SK-N-SH (cell line): ENCODE data around the gene HSFX1. TPM values are rescaled to one million over a fixed set of nuclear protein-coding genes. Genes with fewer than 3 reads are reported as not detected.
"Not testable (repeated sequence)": the region's sequence is repeated elsewhere in the genome, so short reads cannot be mapped to it uniquely, and the experiment has no call there.

Experiments used
- CTCF ChIA-PET: fragments of 300-600, 350-600 bp; formaldehyde crosslinking; extraction: SDS; loops from one replicate; lab custom pipeline; 2021; lab: Yijun Ruan, JAX
- POLR2A ChIA-PET: fragments of 350-600 bp; sonication (Branson Sonifier 250); formaldehyde crosslinking; extraction: SDS; loops from one replicate; lab custom pipeline; 2020; ENCODE audit warnings: antibody characterized with exemption, inconsistent platforms; lab: Yijun Ruan, JAX
- DNase-seq: peaks from one replicate; pipeline ENCODE4 v3.0.0; 2012
- H2AFZ ChIP-seq: fragments of 200-600 bp; sonication (generic); 2 replicates; pipeline ENCODE4 v1.8.1; 2016; ENCODE audit warnings: antibody characterized with exemption, mild to moderate bottlenecking, low read depth
- H3F3A ChIP-seq: fragments of 200-600 bp; sonication (generic); replicated peaks from 2 replicates; pipeline ENCODE3; 2016; ENCODE audit warnings: antibody characterized with exemption, mild to moderate bottlenecking; ENCODE audit not compliant: insufficient read depth
- H3K27ac ChIP-seq, 2 experiments: fragments of 200-500 bp in 1 of 2; fragments of 200-600 bp in 1 of 2; sonication (Bioruptor generic) in 1 of 2; sonication (generic), shearing (Covaris generic) in 1 of 2; 2 replicates each; pipeline versions ENCODE4 v1.5.1 to v1.6.1; 2014 to 2016; ENCODE audit warnings: low read depth in 2 of 2, inconsistent platforms in 1 of 2, low read length in 1 of 2, mild to moderate bottlenecking in 1 of 2, mixed read lengths in 1 of 2
- H3K27me3 ChIP-seq: fragments of 200-600 bp; sonication (generic), shearing (Covaris generic); 2 replicates; pipeline ENCODE4 v1.6.1; 2016; ENCODE audit warnings: mixed run types; ENCODE audit not compliant: insufficient read depth
- H3K36me3 ChIP-seq, 2 experiments: fragments of 200-500 bp in 1 of 2; fragments of 200-600 bp in 1 of 2; sonication (Bioruptor generic) in 1 of 2; sonication (generic) in 1 of 2; replicated peaks in 1 of 2; 2 replicates each; pipeline versions ENCODE3 to v1.5.1; 2014 to 2016; ENCODE audit warnings: low read length in 1 of 2, mild to moderate bottlenecking in 1 of 2; ENCODE audit not compliant: insufficient read depth in 2 of 2, control insufficient read depth in 1 of 2
- H3K4me1 ChIP-seq, 2 experiments: fragments of 200-500 bp in 1 of 2; fragments of 200-600 bp in 1 of 2; sonication (Bioruptor generic) in 1 of 2; sonication (generic), shearing (Covaris generic) in 1 of 2; 2 replicates each; pipeline versions ENCODE4 v1.5.1 to v1.6.1; 2014 to 2016; ENCODE audit warnings: low read depth in 1 of 2, low read length in 1 of 2, mixed run types in 1 of 2; ENCODE audit not compliant: insufficient read depth in 2 of 2, control insufficient read depth in 1 of 2
- H3K4me2 ChIP-seq: fragments of 200-600 bp; sonication (generic), shearing (Covaris generic); 2 replicates; pipeline ENCODE4 v1.6.1; 2017; ENCODE audit warnings: mixed run types
- H3K4me3 ChIP-seq, 2 experiments: fragments of 200-500 bp in 1 of 2; fragments of 200-600 bp in 1 of 2; sonication (Bioruptor generic) in 1 of 2; sonication (generic), shearing (Covaris generic) in 1 of 2; 2 replicates each; pipeline versions ENCODE4 v1.5.1 to v1.8.1; 2014 to 2016; ENCODE audit warnings: low read depth in 2 of 2, inconsistent platforms in 1 of 2, low read length in 1 of 2, mild to moderate bottlenecking in 1 of 2, mixed read lengths in 1 of 2, moderate library complexity in 1 of 2
- H3K79me2 ChIP-seq: fragments of 200-600 bp; sonication (generic); 2 replicates; pipeline ENCODE4 v1.8.1; 2017; ENCODE audit warnings: mild to moderate bottlenecking; ENCODE audit not compliant: insufficient read depth
- H3K9ac ChIP-seq: fragments of 200-600 bp; sonication (generic); 2 replicates; pipeline ENCODE4 v1.6.1; 2017; ENCODE audit warnings: mixed run types
- H3K9me2 ChIP-seq: fragments of 200-600 bp; sonication (generic); 2 replicates; pipeline ENCODE4 v1.6.1; 2017; ENCODE audit warnings: mixed run types
- H3K9me3 ChIP-seq: fragments of 200-600 bp; sonication (generic); 2 replicates; pipeline ENCODE4 v1.6.1; 2017; ENCODE audit warnings: mixed run types, mild to moderate bottlenecking, moderate library complexity
- H4K20me1 ChIP-seq: fragments of 200-600 bp; sonication (generic); 2 replicates; pipeline ENCODE4 v1.6.1; 2017; ENCODE audit warnings: mild to moderate bottlenecking, mixed run types; ENCODE audit not compliant: insufficient read depth
- JUND ChIP-seq: IDR thresholded peaks from 2 replicates; pipeline ENCODE4 v1.4.0; 2012
- PBX3 ChIP-seq: IDR thresholded peaks from 2 replicates; pipeline ENCODE4; 2012
- POLR2AphosphoS5 ChIP-seq: IDR thresholded peaks from 2 replicates; pipeline ENCODE4 v1.6.1; 2012; ENCODE audit warnings: low read depth, low read length
- SIN3A ChIP-seq: IDR thresholded peaks from 2 replicates; pipeline ENCODE4 v1.6.1; 2012; ENCODE audit warnings: low read depth, mild to moderate bottlenecking, low read length, moderate library complexity, borderline replicate concordance
- WGBS: methylation state at CpG from one replicate; pipeline ENCODE4 v1.1.6; 2017; ENCODE audit warnings: low lambda C conversion rate; 5-methylcytosine and 5-hydroxymethylcytosine counted together
- polyA plus RNA-seq, 3 experiments: library from polyadenylated mRNA; depleted of rRNA; stranded (reverse); fragments of >200 nt; gene quantifications; 2 replicates each; pipeline ENCODE4 v1.2.3, GENCODE V29; 2012

Gene HSFX1
- polyA plus RNA-seq, 1 of the 3 experiments (the other 2 are of a cell fraction) = 0.12 TPM

DNA sequence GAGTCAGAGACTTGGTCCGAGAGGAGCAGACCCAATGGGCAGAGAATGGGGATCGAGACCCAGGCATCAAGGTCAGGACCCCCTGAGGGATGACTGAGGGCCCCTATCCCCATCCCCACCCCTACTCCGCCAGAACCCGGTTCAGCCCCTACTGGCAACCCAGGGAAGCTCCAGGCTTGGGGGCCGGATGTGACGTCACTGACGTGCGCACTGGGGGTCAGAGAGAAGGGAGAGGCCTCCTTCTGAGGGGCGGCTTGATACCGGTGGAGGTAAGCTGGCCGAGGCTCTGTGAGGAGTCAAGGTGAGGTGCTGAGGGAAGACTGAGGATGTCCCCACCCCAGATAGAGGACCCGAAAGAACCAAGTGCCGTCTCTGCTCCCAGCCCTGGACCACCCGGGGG lies 7.9 kb downstream of the HSFX1 start, which contains the start of gene MAGEA9:
Gene MAGEA9, plus strand, starts transcription at position 204 of the 400 bp plus-strand sequence. CDS start 4,281 bp downstream, outside the sequence.
- H3K4me2 ChIP-seq, H2AFZ ChIP-seq, CTCF ChIA-PET, H3K4me1 ChIP-seq, DNase-seq, H3K9me3 ChIP-seq, H3K9me2 ChIP-seq, H3K9ac ChIP-seq, H4K20me1 ChIP-seq, H3K27me3 ChIP-seq, H3K4me3 ChIP-seq, H3F3A ChIP-seq, POLR2A ChIA-PET, H3K36me3 ChIP-seq, H3K79me2 ChIP-seq, H3K27ac ChIP-seq: not testable (repeated sequence)
- no CpG with 5 or more reads among the region's 14 CpGs for WGBS

GRCh38 chrX:149795531-149795930 lies 21.7 kb downstream of the HSFX1 start:
- H3K4me3 ChIP-seq, H3K9me2 ChIP-seq, H3K9me3 ChIP-seq, H3K4me2 ChIP-seq, H3F3A ChIP-seq, DNase-seq, H3K27me3 ChIP-seq, H3K4me1 ChIP-seq, H4K20me1 ChIP-seq, H3K79me2 ChIP-seq, POLR2A ChIA-PET, CTCF ChIA-PET, H3K36me3 ChIP-seq, H3K9ac ChIP-seq, H2AFZ ChIP-seq, H3K27ac ChIP-seq: not testable (repeated sequence)
- no CpG with 5 or more reads among the region's 1 CpG for WGBS

DNA sequence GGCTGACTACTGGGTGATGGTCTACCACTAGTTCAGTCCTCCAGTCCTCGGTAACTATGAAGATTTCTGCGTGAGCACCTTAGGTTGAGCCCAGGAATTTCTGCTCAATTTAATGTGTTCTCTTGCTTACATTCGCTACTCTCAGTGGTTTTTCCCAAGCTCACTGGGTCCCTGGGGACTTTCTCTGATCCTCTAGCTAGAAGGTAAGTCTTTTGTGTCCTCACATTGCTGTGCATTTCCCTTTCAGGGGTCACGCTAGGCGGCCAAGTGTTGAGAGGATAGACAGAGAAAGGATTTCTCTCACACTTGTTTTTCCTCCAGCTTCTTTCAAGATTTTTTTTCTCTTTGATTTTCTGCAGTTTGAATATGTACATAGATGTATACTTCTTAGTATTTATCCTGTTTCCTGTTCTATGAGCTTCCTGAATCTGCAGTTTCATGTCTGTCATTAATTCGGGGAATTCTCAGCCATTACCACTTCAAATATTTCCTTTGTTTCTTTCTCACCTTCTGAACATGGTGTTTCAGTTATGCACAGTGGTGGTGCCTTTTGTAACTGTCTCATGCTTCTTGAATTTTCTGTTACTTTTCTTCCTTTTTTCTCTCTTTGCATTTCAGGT lies 25.3 kb downstream of the HSFX1 start:
- H3K27ac ChIP-seq = no peak overlapping the region
- TF ChIP-seq PBX3 = no peak
- no peak for TF ChIP-seq POLR2AphosphoS5
- TF ChIP-seq JUND = no peak
- no peak for TF ChIP-seq SIN3A
- no peak overlapping the region for H2AFZ ChIP-seq
- no peak overlapping the region for H3K9ac ChIP-seq
- peaks cover 22% of the 10 kb centered on the region; the same call in 1 of the 2 replicates for H3K27me3 ChIP-seq
- H3K4me2 ChIP-seq = no peak overlapping the region
- WGBS = 1% methylated on average over 6 of the region's 6 CpGs
- H3K36me3 ChIP-seq = no peaks in the 10 kb centered on the region
- ChIA-PET POLR2A (no interaction called here), CTCF (interaction anchor here (0.6 kb wide), 1 partner anchor 38 kb away, joined by 3 read pairs; no protein-coding TSS in a partner anchor)
- H3K9me3 ChIP-seq = no peaks in the 10 kb centered on the region
- no peaks in the 10 kb centered on the region for H3F3A ChIP-seq
- H3K4me3 ChIP-seq = no peak overlapping the region
- H3K79me2 ChIP-seq = no peaks in the 10 kb centered on the region
- no peak for DNase-seq
- no peaks in the 10 kb centered on the region for H3K9me2 ChIP-seq
- no peaks in the 10 kb centered on the region for H3K4me1 ChIP-seq
- no peaks in the 10 kb centered on the region for H4K20me1 ChIP-seq
